Osteoblast (primary cell): Measurements from ENCODE around the gene NAALAD2. TPM values are rescaled to one million over a fixed set of nuclear protein-coding genes. Genes with fewer than 3 reads are reported as not detected.
"Not testable (repeated sequence)": the region's sequence is repeated elsewhere in the genome, so short reads cannot be mapped to it uniquely, and the experiment has no call there.

Experiments used
- DNase-seq: peaks from one replicate; pipeline ENCODE4 v3.0.0; 2011; ENCODE audit warnings: low spot score, mixed read lengths; ENCODE audit not compliant: insufficient read length; ENCODE audit errors: missing footprints
- H2AFZ ChIP-seq: 2 replicates; pipeline ENCODE4 v1.6.0; 2011; ENCODE audit warnings: mild to moderate bottlenecking, low read length
- H3K27ac ChIP-seq: 2 replicates; pipeline ENCODE4 v1.5.1; 2011; ENCODE audit warnings: mild to moderate bottlenecking, low read depth, low read length, moderate library complexity
- H3K27me3 ChIP-seq: 2 replicates; pipeline ENCODE4 v1.6.0; 2012; ENCODE audit warnings: mild to moderate bottlenecking, control low read depth, inconsistent platforms, low read length, moderate library complexity; ENCODE audit not compliant: insufficient read depth
- H3K36me3 ChIP-seq: 2 replicates; pipeline ENCODE4 v1.5.1; 2011; ENCODE audit warnings: mild to moderate bottlenecking, low read length, control low read depth, moderate library complexity; ENCODE audit not compliant: insufficient read depth
- H3K4me1 ChIP-seq: 2 replicates; pipeline ENCODE4 v1.5.1; 2011; ENCODE audit warnings: mild to moderate bottlenecking, low read length, control low read depth, moderate library complexity; ENCODE audit not compliant: insufficient read depth
- H3K4me2 ChIP-seq: 2 replicates; pipeline ENCODE4 v1.6.0; 2011; ENCODE audit warnings: mild to moderate bottlenecking, low read length; ENCODE audit not compliant: insufficient read depth
- H3K4me3 ChIP-seq: fragments of 200-600 bp; sonication (generic); 3 replicates; pipeline ENCODE4 v1.5.1; 2012; ENCODE audit warnings: mild to moderate bottlenecking, low read length, inconsistent platforms; ENCODE audit not compliant: insufficient read depth
- H3K79me2 ChIP-seq: 2 replicates; pipeline ENCODE4 v1.6.0; 2012; ENCODE audit warnings: mild to moderate bottlenecking, low read length, control low read depth, inconsistent platforms; ENCODE audit not compliant: insufficient read depth
- H3K9me3 ChIP-seq: 2 replicates; pipeline ENCODE4 v1.5.1; 2011; ENCODE audit warnings: low read depth, low read length, control low read depth
- H4K20me1 ChIP-seq: 2 replicates; pipeline ENCODE4 v1.6.0; 2012; ENCODE audit warnings: mild to moderate bottlenecking, low read length, control low read depth; ENCODE audit not compliant: insufficient read depth
- small RNA-seq: library from RNA; depleted of rRNA; stranded (forward); fragments of <200 nt; gene quantifications from one replicate; pipeline ENCODE3, GENCODE V24; 2012
- total RNA-seq: library from RNA; depleted of rRNA; stranded (reverse); fragments of >200 nt; gene quantifications from 2 replicates; pipeline ENCODE4 v1.2.3, GENCODE V29; 2012
- TF ChIP-seq, protein P1 (sequence below): IDR thresholded peaks from 2 replicates; pipeline ENCODE4 v1.5.1; 2011; ENCODE audit warnings: mild to moderate bottlenecking, low read depth, low read length, moderate library complexity; ENCODE audit errors: extremely low read depth

NAALAD2 gene
- total RNA-seq, 1 donor: 1.8 TPM

GRCh38 chr11:90235526-90235925, 101.1 kb downstream of the NAALAD2 start:
- Histone ChIP-seq H4K20me1 (no peaks in the 10 kb centered on the region), H3K27ac (no peak overlapping the region), H3K79me2 (no peaks in the 10 kb centered on the region), H2AFZ (no peak overlapping the region), H3K36me3 (no peaks in the 10 kb centered on the region), H3K4me2 (no peak overlapping the region), H3K9me3 (no peaks in the 10 kb centered on the region), H3K4me3 (no peak overlapping the region), H3K27me3 (peaks cover 4% of the 10 kb centered on the region), H3K4me1 (no peaks in the 10 kb centered on the region)
- TF ChIP-seq, protein P1, sequence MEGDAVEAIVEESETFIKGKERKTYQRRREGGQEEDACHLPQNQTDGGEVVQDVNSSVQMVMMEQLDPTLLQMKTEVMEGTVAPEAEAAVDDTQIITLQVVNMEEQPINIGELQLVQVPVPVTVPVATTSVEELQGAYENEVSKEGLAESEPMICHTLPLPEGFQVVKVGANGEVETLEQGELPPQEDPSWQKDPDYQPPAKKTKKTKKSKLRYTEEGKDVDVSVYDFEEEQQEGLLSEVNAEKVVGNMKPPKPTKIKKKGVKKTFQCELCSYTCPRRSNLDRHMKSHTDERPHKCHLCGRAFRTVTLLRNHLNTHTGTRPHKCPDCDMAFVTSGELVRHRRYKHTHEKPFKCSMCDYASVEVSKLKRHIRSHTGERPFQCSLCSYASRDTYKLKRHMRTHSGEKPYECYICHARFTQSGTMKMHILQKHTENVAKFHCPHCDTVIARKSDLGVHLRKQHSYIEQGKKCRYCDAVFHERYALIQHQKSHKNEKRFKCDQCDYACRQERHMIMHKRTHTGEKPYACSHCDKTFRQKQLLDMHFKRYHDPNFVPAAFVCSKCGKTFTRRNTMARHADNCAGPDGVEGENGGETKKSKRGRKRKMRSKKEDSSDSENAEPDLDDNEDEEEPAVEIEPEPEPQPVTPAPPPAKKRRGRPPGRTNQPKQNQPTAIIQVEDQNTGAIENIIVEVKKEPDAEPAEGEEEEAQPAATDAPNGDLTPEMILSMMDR: no peak
- no peak for DNase-seq

GRCh38 chr11:90237004-90237403, 102.5 kb downstream of the NAALAD2 start:
- Histone ChIP-seq H4K20me1 (no peaks in the 10 kb centered on the region), H3K27me3 (peaks cover 2% of the 10 kb centered on the region), H3K4me1 (no peaks in the 10 kb centered on the region), H3K9me3 (no peaks in the 10 kb centered on the region), H3K4me2 (no peak overlapping the region), H3K4me3 (no peak overlapping the region), H2AFZ (no peak overlapping the region), H3K79me2 (no peaks in the 10 kb centered on the region), H3K36me3 (no peaks in the 10 kb centered on the region), H3K27ac (no peak overlapping the region)
- TF ChIP-seq, protein P1: no peak
- DNase-seq: no peak

DNA sequence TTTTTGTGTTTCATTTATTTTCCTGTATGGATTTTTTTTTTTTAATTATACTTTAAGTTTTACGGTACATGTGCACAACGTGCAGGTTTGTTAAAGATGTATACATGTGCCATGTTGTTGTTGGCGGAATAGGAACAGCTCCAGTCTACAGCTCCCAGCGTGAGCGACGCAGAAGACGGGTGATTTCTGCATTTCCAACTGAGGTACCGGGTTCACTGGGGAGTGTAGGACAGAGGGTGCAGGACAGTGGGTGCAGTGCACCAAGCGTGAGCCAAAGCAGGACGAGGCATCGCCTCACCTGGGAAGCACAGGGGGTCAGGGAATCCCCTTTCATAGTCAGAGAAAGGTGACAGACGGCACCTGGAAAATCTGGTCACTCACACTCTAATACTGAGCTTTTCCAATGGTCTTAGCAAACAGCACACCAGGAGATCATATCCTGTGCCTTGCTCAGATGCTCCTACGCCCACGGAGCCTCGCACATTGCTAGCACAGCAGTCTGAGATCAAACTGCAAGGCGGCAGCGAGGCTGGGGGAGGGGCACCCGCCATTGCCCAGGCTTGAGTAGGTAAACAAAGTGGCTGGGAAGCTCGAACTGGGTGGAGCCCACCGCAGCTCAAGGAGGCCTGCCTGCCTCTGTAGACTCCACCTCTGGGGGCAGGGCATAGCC, 105.6 kb downstream of the NAALAD2 start:
- H3K27ac ChIP-seq, H3K4me1 ChIP-seq, H2AFZ ChIP-seq, H4K20me1 ChIP-seq, H3K27me3 ChIP-seq, H3K4me3 ChIP-seq, H3K79me2 ChIP-seq, H3K36me3 ChIP-seq, H3K4me2 ChIP-seq, DNase-seq, H3K9me3 ChIP-seq: not testable (repeated sequence)

DNA sequence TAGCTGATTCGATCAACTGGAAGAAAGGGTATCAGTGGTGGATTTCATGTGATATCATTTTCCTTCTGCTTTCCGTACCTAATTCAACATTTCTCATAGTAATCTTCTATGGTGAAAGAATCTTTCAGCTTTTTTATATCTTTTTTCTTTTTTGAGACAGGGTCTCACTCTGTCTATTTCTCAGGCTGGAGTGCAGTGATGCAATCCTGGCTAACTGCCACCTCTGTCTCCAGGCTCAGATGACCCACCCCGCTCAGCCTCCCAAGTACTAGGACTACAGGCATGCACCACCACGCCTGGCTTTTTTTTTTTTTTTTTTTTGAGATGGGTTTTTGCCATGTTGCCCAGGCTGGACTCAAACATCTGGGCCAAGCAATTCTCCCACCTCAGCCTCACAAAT, 107.0 kb downstream of the NAALAD2 start:
- Histone ChIP-seq H3K9me3 (no peaks in the 10 kb centered on the region), H3K79me2 (no peaks in the 10 kb centered on the region), H4K20me1 (no peaks in the 10 kb centered on the region), H3K4me1 (no peaks in the 10 kb centered on the region), H2AFZ (no peak overlapping the region), H3K4me2 (no peak overlapping the region), H3K4me3 (no peak overlapping the region), H3K36me3 (no peaks in the 10 kb centered on the region), H3K27me3 (no peaks in the 10 kb centered on the region), H3K27ac (no peak overlapping the region)
- TF ChIP-seq, protein P1: no peak
- DNase-seq: no peak

Small RNA genes lying within 50 kb of the gene (small RNA-seq; reads per million reads assigned to genes)
- gene RF00275: not detected

Other genes starting within 250 kb of the NAALAD2 start
- not detected in 2 replicates for gene TRIM49D1, start 212.4 kb upstream of the NAALAD2 start, total RNA-seq
- 0.29 TPM in 1 of 2 replicates, not detected in the other for gene TRIM49D2, start 210.6 kb upstream of the NAALAD2 start, total RNA-seq
- not detected in 2 replicates for gene TRIM64, start 168.6 kb upstream of the NAALAD2 start, total RNA-seq
- not detected in 2 replicates for gene TRIM49C, start 103.6 kb upstream of the NAALAD2 start, total RNA-seq
- gene UBTFL1, start 48.7 kb upstream of the NAALAD2 start, total RNA-seq: not detected in 2 replicates
- 17.4 and 23.6 TPM in 2 replicates for gene CHORDC1, start 88.4 kb downstream of the NAALAD2 start, total RNA-seq